Activated CD4-positive, alpha-beta T cell treated with anti-CD3 and anti-CD28 coated beads for 1 hour (primary cell): ENCODE data around the gene PTPRN2.
"Not testable (repeated sequence)": the region's sequence is repeated elsewhere in the genome, so short reads cannot be mapped to it uniquely, and the experiment has no call there.

ENCODE experiments used
- DNase-seq: peaks from one replicate; pipeline ENCODE4 v3.0.0-alpha.2; 2020

Gene PTPRN2

DNA sequence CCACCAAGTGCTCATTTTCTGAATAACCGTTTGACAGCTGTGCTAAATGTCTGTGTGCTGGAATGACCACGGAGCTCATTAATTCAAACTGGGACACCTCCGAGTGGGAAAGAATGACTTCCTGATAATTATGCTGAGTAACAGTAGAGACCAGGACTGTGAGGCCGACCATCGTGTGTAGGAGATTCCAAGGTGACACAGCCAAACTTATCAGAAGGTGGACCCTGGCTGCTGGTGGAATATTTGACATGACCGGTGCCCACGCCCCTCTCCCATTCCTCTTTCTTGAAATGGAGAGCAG lies 400.0 kb downstream of the PTPRN2 start:
- DNase-seq = no peak

- DNase-seq = no peak
Observed at GRCh38 chr7:158186864-158187693, 400.5 kb downstream of the PTPRN2 start.

GRCh38 chr7:158186406-158186805 lies 401.2 kb downstream of the PTPRN2 start:
- no peak for DNase-seq

GRCh38 chr7:158185653-158186052 lies 402.0 kb downstream of the PTPRN2 start:
- no peak for DNase-seq

- DNase-seq = no peak
Observed at GRCh38 chr7:158183431-158183830, 404.2 kb downstream of the PTPRN2 start.

- DNase-seq = no peak
Observed at GRCh38 chr7:158176561-158177173, 411.0 kb downstream of the PTPRN2 start.

DNA sequence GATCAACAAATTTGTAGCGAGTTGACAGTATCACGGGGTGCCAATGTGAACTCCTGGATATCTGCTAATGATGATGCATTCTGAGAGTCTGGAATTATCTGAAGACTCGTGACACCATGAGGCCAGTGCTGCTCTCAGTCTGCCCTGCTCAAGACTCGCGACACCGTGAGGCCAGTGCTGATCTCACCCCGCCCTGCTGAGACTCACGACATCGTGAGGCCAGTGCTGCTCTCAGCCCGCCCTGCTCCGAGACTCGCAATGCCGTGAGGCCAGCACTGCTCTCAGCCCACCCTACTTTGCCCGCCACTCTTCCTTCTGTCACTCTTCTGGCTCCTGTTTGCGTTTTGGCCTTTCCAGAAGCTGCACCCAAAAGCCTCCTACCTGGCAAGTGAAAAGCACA lies 411.8 kb downstream of the PTPRN2 start:
- DNase-seq = no peak

DNA sequence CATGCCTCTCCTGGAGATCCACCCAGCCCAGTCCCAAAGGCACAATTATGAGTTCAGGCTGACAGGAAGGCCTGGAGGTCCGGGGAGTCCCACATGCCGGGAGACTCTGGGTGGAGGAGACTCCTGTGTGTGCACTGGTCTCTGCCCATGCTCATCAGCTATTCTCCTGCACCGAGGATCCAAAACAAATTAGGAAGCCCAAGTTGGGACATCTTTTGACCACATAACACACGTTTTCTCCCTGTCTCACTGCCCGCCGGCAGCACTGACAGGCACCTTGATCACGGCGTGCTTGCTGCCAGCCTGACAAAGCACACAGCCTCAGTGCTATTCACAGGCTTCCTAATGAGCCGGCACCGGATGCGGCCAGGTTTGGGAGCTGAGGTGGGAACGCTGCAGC lies 412.7 kb downstream of the PTPRN2 start:
- no peak for DNase-seq

DNA sequence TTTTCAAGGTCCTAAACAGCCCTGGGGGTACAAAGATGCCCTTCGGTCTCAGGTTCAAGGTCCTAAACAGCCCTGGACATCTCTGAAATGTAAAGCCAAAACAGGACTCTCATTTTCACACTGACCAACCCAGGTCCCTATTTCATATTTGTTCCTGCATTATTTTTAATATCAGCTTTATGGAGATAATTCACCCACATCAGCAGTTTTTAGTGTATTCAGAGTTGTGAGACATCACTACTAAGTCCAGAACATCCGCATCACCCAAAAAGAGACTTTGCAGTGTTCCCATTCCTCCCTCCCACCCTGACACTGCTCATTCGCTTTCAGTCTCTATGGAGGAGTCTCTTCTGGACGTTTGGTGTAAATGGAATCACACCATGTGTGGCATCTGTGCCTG lies 420.2 kb downstream of the PTPRN2 start:
- no peak for DNase-seq

- no peak for DNase-seq
Observed at GRCh38 chr7:158166386-158167340, 421.0 kb downstream of the PTPRN2 start.

DNA sequence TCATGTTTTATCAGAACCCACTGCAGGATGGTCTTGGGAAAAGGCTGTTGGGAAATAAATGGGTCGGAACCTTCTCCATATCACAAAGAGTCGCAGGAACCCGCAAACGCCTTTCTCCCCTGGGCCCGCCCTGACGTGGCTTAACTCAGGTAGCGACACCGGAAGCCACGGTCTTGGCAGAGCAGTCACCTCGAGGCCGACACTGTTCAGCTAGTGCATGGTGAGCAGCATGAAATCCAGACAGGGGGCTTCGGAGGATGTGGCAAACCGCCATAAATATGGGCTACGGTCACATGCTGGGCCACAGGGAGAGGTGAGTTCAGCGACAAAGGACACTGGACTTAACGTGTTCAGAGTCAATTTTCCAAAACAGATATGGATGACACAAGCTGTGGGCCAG lies 421.9 kb downstream of the PTPRN2 start:
- no peak for DNase-seq

GRCh38 chr7:158164101-158165095 lies 423.2 kb downstream of the PTPRN2 start:
- DNase-seq = no peak

DNA sequence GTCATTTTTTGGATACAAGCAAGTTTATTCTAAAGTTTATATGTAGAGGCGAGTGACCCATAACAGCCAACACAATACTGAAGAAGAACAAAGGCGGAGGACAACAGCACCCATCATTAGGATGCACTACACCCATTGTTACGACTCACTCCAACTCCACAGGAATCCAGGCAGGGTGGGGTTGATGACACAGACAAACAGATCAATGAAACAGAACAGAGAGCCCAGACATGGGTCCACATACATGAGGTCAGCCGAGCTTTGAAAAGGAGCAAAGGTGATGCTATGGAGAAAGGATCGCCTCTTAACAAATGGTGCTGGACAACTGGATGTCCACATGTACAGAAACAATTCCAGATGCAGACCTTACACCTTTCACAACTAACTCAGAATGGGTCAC lies 426.4 kb downstream of the PTPRN2 start:
- DNase-seq = no peak

DNA sequence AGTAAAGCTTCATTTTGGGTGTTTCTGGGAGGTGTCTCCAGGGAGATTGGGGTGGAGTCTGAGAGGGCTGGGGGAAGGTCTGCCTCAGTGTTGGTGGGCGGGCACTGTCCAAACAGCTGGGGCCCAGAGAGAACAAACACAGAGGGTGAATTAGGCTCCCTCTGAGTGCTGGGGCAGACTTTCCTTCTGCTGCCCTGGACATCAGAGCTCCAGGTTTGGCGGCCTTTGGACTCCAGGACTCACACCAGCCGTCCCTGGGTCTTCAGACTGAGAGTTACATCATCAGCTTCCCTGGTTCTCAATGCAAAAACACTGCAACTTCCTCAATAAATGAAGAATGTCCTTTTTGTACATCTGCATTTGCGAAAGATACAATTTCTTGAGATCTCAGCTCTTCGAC lies 427.4 kb downstream of the PTPRN2 start:
- no peak for DNase-seq

DNA sequence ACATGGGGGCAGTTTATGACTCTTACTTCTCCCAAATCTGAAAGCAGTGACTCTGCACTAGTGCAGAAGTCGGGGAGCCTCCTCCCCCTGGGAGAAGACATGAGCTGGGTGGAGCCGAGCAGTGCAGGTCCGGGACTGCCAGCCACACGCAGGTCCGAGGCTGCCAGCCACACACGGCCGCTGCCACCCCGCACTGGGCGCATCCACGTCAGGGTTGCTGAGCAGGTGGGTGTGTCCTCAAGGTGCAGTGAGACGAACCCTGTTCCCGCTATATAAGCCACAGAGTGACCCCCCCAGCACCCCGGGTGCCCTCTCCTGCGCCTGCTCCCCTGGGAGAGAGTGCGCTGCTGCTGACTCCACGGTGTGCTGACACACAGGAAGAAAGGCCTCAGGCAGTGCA lies 430.2 kb downstream of the PTPRN2 start:
- DNase-seq = no peak

DNA sequence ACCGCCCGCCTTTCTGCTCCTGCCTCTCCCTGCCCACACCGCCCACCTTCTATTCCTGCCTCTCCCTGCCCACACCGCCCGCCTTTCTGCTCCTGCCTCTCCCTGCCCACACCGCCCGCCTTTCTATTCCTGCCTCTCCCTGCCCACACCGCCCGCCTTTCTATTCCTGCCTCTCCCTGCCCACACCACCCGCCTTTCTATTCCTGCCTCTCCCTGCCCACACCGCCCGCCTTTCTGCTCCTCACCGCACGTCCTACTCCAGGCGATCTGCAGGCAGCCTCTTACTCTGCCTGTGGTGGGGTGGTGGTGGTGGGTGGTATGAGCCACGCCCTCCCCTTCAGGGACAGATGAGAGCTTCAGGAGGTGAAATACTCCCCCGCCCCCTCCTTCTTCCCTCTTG lies 436.4 kb downstream of the PTPRN2 start:
- DNase-seq = peak; percentile 18

DNA sequence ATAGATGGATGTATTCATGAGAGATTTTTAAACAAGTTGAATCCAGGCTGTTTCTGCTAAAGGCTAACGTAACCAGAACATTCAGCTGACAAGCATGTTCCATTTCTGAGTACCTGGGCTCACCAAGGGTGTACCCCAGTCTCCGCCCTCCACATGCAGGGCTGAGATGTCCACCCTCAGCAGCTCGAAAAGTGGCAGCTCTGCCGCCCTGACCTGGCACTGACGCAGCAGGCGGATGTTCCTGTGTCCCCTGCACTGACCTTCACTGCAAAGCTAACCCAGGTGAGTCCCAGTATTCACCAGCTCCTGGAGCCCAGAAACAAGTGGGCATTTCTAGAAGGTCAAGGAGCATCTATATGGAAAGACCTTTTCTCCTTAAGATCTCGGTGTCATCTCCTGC lies 437.4 kb downstream of the PTPRN2 start:
- DNase-seq = no peak

GRCh38 chr7:158147431-158147830 lies 440.2 kb downstream of the PTPRN2 start:
- not testable (repeated sequence) for DNase-seq

- DNase-seq = no peak
Observed at GRCh38 chr7:158145370-158145769, 442.3 kb downstream of the PTPRN2 start.

DNA sequence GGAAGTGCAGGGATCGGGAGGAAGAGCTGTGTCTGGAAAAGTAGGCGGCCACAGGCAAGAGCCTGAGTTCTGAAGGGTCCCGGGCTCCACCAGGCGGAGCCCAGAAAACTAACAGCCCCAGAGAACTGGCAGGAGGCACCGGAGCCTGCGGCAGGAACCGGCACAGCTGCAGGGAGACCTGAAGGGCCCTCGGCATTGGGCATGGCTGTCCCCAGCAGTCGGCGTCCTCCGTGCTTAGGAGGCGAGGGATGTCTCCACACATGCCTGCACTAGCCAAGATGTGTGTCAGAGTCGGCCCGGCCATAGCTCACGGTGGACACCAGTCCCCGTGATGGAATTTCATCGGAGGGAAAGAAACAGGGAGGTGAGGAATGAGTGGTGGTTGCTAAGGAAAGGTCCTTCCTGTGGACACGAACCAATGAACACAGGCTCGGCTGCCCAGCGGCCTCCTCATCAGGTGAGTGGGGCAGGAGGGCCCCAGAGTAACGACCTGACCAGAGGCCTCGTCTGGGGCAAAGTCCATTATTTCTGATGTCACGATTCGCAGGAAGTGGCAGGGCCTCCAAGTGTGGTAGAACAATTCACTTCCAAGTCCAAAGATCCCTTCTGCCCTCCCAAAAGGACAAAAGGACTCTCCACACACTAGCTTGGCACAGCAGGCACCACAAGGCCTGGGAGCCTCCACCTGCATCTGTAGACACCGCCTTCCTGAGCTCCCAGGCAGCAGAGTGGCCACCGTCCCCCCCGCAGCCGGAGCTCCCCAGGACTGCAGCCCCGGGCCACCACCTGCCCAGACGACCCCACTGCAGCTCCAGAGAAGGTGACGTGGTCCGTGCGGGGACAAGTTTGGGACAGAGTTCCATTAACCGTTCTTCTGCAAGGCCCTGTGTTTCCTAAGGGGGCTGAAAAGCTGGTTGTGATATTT lies 444.2 kb downstream of the PTPRN2 start:
- no peak for DNase-seq

GRCh38 chr7:158142657-158143056 lies 445.0 kb downstream of the PTPRN2 start:
- DNase-seq = no peak
